Activated T-helper 1 cell treated with anti-CD3 and anti-CD28 coated beads, Interleukin-2, amount 50 U/mL, for 16 hours (primary cell): ENCODE data around the gene FITM1.
A peak's percentile ranks its signal among the peaks of the same experiment; 100 is the strongest.

Source experiments
- DNase-seq, 2 donors: peaks; one replicate each; pipeline ENCODE4 v3.0.0-alpha.2; 2020; ENCODE audit warnings: low read depth in 1 of 2, low spot score in 1 of 2

Gene FITM1

DNA sequence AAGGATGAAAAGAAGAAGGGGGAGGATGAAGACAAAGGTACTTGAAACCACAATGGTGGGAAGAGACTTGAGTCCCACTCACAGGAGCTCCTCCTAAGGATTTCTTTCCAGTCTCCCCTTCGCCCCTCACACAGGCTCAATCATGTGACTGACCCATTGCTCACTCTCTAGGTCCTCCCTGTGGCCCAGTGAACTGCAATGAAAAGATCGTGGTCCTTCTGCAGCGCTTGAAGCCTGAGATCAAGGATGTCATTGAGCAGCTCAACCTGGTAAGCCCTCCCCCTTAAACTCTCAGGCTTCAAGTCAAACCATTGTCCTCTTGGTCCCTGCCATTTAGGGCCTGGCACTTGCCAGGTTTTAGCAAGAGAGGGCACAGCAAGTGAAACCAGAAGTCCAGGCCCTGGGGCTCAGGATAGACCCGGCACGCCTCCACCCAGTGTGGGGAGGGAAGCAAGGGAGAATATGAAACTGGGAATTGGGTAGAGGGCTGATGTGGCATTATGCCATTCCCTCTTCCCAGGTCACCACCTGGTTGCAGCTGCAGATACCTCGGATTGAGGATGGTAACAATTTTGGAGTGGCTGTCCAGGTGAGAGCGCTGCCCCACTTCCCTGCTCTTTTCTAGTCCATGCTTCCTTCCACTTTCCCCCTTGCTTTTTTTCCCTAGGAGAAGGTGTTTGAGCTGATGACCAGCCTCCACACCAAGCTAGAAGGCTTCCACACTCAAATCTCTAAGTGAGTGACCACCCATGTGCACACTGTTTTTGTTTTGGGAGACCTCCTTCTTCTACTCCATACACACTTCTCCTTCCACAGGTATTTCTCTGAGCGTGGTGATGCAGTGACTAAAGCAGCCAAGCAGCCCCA lies 7.3 kb downstream of the FITM1 start:
- no peak for DNase-seq

DNA sequence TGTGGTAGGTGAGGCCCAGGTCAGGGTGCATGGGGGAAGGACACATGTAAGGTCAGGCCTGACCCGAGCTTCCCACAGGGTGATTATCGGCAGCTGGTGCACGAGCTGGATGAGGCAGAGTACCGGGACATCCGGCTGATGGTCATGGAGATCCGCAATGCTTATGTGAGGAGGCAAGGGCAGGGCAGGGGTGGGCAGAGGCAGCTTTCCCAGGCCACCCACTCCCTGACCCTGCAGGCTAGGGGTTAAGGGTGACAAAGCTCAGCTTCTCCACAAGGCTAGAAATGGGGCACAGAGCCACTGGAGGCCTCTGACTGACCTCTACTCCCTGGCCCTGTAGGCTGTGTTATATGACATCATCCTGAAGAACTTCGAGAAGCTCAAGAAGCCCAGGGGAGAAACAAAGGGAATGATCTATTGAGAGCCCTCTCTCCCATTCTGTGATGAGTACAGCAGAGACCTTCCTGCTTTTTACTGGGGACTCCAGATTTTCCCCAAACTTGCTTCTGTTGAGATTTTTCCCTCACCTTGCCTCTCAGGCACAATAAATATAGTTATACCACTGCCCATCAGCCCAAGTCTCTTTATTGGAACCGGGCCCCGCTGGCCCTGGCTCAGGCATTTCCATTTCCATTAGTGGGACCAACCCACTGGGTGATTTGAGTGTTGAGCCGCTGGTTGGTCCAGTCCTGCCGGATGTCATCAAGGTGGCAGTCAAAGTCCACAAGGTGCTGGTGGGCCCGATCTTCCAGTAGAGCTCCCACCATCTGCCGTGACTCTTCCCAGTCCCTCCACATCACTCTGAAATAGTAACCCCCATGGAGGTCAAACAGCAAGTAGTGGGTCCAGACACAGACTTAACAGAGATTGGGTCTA lies 8.2 kb downstream of the FITM1 start:
- DNase-seq: no peak

- no peak for DNase-seq
These were observed 8.9 kb downstream of the FITM1 start for GRCh38 chr14:24139272-24139934.

DNA sequence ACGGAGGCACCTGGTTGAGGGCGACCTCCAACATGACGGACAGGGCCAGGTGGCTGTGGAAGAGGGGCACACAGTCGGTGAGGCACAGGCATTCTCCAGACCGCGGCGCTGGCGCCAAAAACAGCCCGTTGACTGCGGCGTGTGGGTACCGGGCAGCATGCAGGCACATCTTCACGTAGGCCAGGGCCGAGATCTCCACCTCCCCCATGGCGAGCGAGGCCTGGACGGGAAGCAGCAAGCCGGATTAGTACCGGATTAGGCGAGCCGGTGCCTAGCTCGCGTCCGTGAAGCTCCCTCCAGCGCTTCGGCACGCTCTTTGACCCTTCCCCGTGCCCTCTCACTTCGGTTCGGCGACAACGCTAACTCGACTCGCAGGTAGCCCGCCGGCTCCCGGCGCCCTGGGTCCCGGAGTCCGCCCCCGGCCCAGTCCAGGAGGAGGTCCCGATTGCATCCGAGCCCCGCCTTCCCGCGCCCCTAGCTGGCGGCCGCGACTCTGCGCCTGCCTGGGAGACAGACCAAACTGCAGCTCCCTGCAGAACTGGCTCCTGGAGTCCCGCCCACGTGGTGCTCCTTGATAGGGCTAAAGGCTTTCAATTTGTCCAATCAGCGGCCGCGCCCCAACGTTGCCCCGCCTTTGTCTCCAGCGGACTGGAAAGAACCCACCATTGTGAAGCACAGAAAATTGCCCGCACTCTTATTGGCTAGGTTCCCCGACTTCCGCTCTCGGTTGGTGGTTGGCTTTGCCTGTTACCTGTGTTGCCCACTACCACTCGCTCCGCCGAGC lies 10.8 kb downstream of the FITM1 start, which contains the start of gene EMC9:
EMC9 (minus strand) TSS at position 495 of the 784 bp plus-strand sequence; CDS start at position 208, 287 bp downstream.
- peak; percentile 98 for DNase-seq

- no peak for DNase-seq
These were observed 13.1 kb downstream of the FITM1 start for GRCh38 chr14:24143511-24143910.

- no peak for DNase-seq
These were observed 14.0 kb downstream of the FITM1 start for GRCh38 chr14:24144451-24144850.

GRCh38 chr14:24145219-24145618 lies 14.8 kb downstream of the FITM1 start:
- DNase-seq: no peak

GRCh38 chr14:24145690-24146452 lies 15.4 kb downstream of the FITM1 start:
- no peak for DNase-seq

- peak; percentile 51 to 74 for DNase-seq
These were observed 16.1 kb downstream of the FITM1 start, which contains the start of gene PSME2 for GRCh38 chr14:24146453-24146977. PSME2 (minus strand) TSS chr14:24146610; CDS start chr14:24146581, 29 bp downstream.

GRCh38 chr14:24146978-24147760 lies 16.7 kb downstream of the FITM1 start, which contains the start of gene RNF31:
RNF31 (plus strand) TSS chr14:24147498; CDS start chr14:24147699, 201 bp downstream.
- DNase-seq: peak; percentile 94 to 95

GRCh38 chr14:24147761-24148428 lies 17.4 kb downstream of the FITM1 start:
- DNase-seq: no peak

- no peak for DNase-seq
These were observed 19.0 kb downstream of the FITM1 start for GRCh38 chr14:24149302-24149969.

- no peak for DNase-seq
These were observed 19.6 kb downstream of the FITM1 start for GRCh38 chr14:24150061-24150460.

DNA sequence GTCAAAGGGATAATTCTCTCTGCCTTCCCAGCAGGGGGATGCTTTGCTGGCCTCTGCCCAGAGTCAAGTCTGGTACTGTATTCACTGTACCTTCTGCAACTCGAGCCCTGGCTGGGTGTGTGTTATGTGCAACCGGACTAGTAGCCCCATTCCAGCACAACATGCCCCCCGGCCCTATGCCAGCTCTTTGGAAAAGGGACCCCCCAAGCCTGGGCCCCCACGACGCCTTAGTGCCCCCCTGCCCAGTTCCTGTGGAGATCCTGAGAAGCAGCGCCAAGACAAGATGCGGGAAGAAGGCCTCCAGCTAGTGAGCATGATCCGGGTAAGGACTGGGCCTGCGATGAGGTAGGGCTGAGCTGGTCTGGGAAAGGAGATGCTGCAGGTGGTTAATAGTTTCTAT lies 20.1 kb downstream of the FITM1 start:
- DNase-seq: no peak

DNA sequence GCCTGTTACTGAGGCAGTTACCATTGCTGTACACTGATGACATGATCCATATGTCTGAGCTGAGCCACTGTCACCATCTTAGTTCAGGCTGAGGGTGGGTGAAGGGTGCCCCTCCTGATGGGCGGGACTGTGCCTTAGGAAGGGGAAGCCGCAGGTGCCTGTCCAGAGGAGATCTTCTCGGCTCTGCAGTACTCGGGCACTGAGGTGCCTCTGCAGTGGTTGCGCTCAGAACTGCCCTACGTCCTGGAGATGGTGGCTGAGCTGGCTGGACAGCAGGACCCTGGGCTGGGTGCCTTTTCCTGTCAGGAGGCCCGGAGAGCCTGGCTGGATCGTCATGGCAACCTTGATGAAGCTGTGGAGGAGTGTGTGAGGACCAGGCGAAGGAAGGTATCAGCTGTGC lies 20.5 kb downstream of the FITM1 start:
- no peak for DNase-seq

DNA sequence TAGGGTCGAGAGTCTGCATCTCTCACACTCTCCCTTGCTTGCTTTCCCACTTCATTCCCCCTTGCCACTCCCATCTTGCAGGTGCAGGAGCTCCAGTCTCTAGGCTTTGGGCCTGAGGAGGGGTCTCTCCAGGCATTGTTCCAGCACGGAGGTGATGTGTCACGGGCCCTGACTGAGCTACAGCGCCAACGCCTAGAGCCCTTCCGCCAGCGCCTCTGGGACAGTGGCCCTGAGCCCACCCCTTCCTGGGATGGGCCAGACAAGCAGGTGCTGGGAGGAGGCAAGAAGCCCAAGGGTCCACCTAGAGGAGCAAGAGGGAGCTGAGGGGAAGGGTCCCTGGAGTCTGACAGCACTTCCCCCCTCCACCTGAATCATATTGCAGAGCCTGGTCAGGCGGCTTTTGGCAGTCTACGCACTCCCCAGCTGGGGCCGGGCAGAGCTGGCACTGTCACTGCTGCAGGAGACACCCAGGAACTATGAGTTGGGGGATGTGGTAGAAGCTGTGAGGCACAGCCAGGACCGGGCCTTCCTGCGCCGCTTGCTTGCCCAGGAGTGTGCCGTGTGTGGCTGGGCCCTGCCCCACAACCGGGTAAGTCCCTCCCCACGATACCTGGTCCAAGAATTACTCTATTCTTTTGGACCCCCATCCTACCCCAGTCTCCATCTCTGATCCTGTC lies 21.1 kb downstream of the FITM1 start:
- no peak for DNase-seq

DNA sequence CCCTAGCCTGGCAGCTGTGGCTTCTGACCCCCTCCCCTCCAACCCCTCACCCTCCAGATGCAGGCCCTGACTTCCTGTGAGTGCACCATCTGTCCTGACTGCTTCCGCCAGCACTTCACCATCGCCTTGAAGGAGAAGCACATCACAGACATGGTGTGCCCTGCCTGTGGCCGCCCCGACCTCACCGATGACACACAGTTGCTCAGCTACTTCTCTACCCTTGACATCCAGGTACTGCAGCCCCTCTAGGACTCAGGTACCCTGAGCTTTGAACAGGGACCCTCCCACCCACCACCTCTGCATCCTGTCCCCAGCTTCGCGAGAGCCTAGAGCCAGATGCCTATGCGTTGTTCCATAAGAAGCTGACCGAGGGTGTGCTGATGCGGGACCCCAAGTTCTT lies 24.6 kb downstream of the FITM1 start:
- no peak for DNase-seq
